Hepatocyte (in vitro differentiated cells): ENCODE data around the gene MYCBPAP.

ENCODE experiments used
- EZH2 ChIP-seq: fragments of 200-600 bp; sonication (generic); IDR thresholded peaks from 2 replicates; pipeline ENCODE4 v1.6.1; 2016; ENCODE audit warnings: antibody characterized with exemption, mild to moderate bottlenecking, borderline replicate concordance
- EZH2phosphoT487 ChIP-seq: fragments of 200-600 bp; sonication (generic); IDR thresholded peaks from one replicate; pipeline ENCODE4 v1.6.1; 2018; ENCODE audit warnings: antibody characterized with exemption, mild to moderate bottlenecking, low read depth, moderate library complexity; ENCODE audit not compliant: unreplicated experiment, severe bottlenecking
- TF ChIP-seq, protein P1 (sequence below): fragments of 200-600 bp; sonication (generic); IDR thresholded peaks from 2 replicates; pipeline ENCODE4 v1.5.1; 2016; ENCODE audit warnings: antibody characterized with exemption, mild to moderate bottlenecking; ENCODE audit not compliant: poor library complexity

DNA sequence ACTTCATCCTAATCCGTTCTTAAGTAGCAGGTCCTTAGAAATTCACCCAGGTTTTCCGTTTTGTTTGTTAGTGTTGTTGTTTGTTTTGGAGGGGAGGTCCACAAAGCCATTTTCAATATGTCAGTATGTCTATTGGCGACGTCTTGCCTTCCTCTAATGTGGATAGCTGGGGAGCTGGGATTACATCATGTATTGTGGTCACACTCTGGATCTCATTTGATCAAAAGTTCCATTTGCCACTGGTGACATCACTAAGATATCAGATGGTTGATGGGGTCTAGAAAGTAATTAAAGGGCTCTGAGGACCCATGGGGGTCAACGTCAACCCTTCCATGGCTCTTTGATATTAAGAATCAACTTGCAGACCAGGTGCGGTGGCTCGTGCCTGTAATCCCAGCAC is 21.6 kb downstream of the MYCBPAP start:
- TF ChIP-seq, protein P1, sequence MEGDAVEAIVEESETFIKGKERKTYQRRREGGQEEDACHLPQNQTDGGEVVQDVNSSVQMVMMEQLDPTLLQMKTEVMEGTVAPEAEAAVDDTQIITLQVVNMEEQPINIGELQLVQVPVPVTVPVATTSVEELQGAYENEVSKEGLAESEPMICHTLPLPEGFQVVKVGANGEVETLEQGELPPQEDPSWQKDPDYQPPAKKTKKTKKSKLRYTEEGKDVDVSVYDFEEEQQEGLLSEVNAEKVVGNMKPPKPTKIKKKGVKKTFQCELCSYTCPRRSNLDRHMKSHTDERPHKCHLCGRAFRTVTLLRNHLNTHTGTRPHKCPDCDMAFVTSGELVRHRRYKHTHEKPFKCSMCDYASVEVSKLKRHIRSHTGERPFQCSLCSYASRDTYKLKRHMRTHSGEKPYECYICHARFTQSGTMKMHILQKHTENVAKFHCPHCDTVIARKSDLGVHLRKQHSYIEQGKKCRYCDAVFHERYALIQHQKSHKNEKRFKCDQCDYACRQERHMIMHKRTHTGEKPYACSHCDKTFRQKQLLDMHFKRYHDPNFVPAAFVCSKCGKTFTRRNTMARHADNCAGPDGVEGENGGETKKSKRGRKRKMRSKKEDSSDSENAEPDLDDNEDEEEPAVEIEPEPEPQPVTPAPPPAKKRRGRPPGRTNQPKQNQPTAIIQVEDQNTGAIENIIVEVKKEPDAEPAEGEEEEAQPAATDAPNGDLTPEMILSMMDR, result no peak
- TF ChIP-seq EZH2 (no peak), EZH2phosphoT487 (no peak)
